Measurements from ENCODE around the gene LRRC7.

Gene LRRC7

DNA sequence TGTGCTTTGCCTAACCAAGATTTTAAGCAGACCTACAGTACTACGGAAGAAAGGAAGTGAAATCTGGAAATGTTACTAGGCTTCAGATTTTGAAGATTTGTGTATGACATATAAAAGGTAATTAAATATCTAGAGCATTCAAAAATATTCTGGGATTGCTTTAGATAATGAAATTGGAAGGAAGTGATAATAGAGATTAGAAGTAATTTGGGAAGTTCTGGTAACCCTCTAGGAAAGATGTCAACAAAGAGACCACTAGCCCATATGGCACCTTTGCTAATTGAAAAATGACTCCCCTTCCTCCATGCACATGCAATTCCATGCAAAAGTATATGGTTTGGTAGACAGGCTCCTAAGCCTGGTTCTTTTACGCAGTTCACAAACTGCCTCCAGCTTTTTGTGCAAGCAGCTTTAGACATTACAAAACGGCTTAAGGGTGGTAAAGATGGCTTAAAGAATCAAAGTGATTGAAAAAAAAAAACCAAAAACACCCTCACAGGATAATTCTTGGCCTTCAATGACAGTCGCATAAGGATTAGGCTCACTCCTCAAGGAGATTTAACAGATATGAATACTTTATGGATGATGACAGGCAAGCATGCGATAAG is 81.8 kb downstream of the LRRC7 start:
- no peaks in the 10 kb centered on the region for H3K9me3 ChIP-seq (replicated peaks; ENCODE audit: insufficient read depth, low read length)

DNA sequence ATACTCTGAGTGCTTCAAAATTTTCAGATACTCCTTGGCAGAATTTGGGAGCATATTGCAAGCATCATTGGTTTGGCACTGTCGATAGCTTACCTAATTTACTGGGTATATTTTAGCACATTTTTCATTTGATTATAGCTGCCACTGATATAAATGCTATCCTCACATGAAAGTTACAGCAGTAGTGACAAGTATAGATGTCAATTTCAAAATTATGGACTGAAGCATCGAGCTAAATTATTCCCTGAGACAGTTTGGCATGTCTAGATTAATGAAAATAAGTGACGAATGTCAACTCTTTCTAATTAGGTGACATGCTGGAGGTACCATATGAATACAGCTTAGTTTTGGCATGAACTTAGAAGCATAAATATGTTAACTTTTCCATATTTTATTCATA is 83.1 kb downstream of the LRRC7 start:
- H3K4me2 ChIP-seq (ENCODE audit: low read depth, low read length) = no peak overlapping the region
- DNase-seq = no peak
- no peaks in the 10 kb centered on the region for H3K36me3 ChIP-seq (replicated peaks; ENCODE audit: insufficient read depth, low read length)
- no peaks in the 10 kb centered on the region for H3K9me2 ChIP-seq (replicated peaks; ENCODE audit: insufficient read depth, low read length)
- no peaks in the 10 kb centered on the region for H3K79me2 ChIP-seq (ENCODE audit: low read length)
- H3K4me1 ChIP-seq (ENCODE audit: low read length) = no peaks in the 10 kb centered on the region
- H3K27ac ChIP-seq (ENCODE audit: low read length) = no peak overlapping the region
- no peak overlapping the region for H3K9ac ChIP-seq (ENCODE audit: low read length)
- no peak overlapping the region for H3K4me3 ChIP-seq (ENCODE audit: low read length)
- no peak overlapping the region for H2AFZ ChIP-seq (ENCODE audit: low read length)
- H3K27me3 ChIP-seq (replicated peaks; ENCODE audit: insufficient read depth, low read length) = no peaks in the 10 kb centered on the region
- no peaks in the 10 kb centered on the region for H3K9me3 ChIP-seq (replicated peaks; ENCODE audit: insufficient read depth, low read length)
- H3F3A ChIP-seq (ENCODE audit: insufficient read depth, low read length) = no peaks in the 10 kb centered on the region
- no peaks in the 10 kb centered on the region; the same call in 1 of the 2 replicates for H4K20me1 ChIP-seq (ENCODE audit: insufficient read depth, low read length)
- TF ChIP-seq EZH2 (optimal IDR thresholded peaks at IDR 0.05; ENCODE audit: low read depth, low read length) = no peak
- TF ChIP-seq, protein P1, sequence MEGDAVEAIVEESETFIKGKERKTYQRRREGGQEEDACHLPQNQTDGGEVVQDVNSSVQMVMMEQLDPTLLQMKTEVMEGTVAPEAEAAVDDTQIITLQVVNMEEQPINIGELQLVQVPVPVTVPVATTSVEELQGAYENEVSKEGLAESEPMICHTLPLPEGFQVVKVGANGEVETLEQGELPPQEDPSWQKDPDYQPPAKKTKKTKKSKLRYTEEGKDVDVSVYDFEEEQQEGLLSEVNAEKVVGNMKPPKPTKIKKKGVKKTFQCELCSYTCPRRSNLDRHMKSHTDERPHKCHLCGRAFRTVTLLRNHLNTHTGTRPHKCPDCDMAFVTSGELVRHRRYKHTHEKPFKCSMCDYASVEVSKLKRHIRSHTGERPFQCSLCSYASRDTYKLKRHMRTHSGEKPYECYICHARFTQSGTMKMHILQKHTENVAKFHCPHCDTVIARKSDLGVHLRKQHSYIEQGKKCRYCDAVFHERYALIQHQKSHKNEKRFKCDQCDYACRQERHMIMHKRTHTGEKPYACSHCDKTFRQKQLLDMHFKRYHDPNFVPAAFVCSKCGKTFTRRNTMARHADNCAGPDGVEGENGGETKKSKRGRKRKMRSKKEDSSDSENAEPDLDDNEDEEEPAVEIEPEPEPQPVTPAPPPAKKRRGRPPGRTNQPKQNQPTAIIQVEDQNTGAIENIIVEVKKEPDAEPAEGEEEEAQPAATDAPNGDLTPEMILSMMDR (IDR thresholded peaks at IDR 0.05; ENCODE audit: low read length) = no peak
- no peak for TF ChIP-seq EZH2phosphoT487 (IDR thresholded peaks at IDR 0.05; ENCODE audit: low read length)

More for the DNA sequence above, 81.8 kb downstream of the LRRC7 start:
- TF ChIP-seq EZH2phosphoT487 (IDR thresholded peaks at IDR 0.05; ENCODE audit: low read length) (no peak), EZH2 (optimal IDR thresholded peaks at IDR 0.05; ENCODE audit: low read depth, low read length) (no peak)
- TF ChIP-seq, protein P1 (IDR thresholded peaks at IDR 0.05; ENCODE audit: low read length) = no peak
- H3K9me2 ChIP-seq (replicated peaks; ENCODE audit: insufficient read depth, low read length) = no peaks in the 10 kb centered on the region
- no peaks in the 10 kb centered on the region for H3K36me3 ChIP-seq (replicated peaks; ENCODE audit: insufficient read depth, low read length)
- H3K27ac ChIP-seq (ENCODE audit: low read length) = no peak overlapping the region
- H3K4me3 ChIP-seq (ENCODE audit: low read length) = no peak overlapping the region
- no peak overlapping the region for H2AFZ ChIP-seq (ENCODE audit: low read length)
- H3K4me1 ChIP-seq (ENCODE audit: low read length) = no peaks in the 10 kb centered on the region
- H3K9ac ChIP-seq (ENCODE audit: low read length) = no peak overlapping the region
- no peak for DNase-seq
- no peaks in the 10 kb centered on the region for H3K27me3 ChIP-seq (replicated peaks; ENCODE audit: insufficient read depth, low read length)
- no peaks in the 10 kb centered on the region; the same call in 1 of the 2 replicates for H4K20me1 ChIP-seq (ENCODE audit: insufficient read depth, low read length)
- no peaks in the 10 kb centered on the region for H3K79me2 ChIP-seq (ENCODE audit: low read length)
- H3K4me2 ChIP-seq (ENCODE audit: low read depth, low read length) = no peak overlapping the region
- H3F3A ChIP-seq (ENCODE audit: insufficient read depth, low read length) = no peaks in the 10 kb centered on the region

DNA sequence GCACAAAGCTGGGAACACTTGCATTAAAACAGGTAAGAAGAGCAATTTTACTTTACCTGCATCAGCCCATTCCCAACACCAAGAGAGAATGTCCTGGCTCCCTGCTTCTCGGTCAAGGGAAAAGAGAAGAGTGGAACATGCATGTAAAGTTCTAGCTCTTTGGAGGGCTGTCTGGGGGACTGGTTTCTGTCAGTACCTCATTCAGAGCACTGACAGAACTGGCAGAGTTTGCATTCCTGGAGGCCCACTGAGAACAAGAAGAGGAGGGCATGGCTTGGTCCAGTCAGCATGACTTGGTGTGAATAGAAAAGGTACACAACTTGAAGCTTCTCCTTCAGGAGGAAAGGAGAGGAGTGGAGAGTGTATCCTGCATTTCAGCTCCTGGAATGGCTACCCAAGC is 83.9 kb downstream of the LRRC7 start:
- Histone ChIP-seq H3K36me3 (replicated peaks; ENCODE audit: insufficient read depth, low read length) (no peaks in the 10 kb centered on the region), H3K4me1 (ENCODE audit: low read length) (no peaks in the 10 kb centered on the region), H3K9me2 (replicated peaks; ENCODE audit: insufficient read depth, low read length) (no peaks in the 10 kb centered on the region), H2AFZ (ENCODE audit: low read length) (no peak overlapping the region), H4K20me1 (ENCODE audit: insufficient read depth, low read length) (no peaks in the 10 kb centered on the region), H3K27ac (ENCODE audit: low read length) (no peak overlapping the region), H3K4me2 (ENCODE audit: low read depth, low read length) (no peak overlapping the region), H3F3A (ENCODE audit: insufficient read depth, low read length) (no peaks in the 10 kb centered on the region), H3K9ac (ENCODE audit: low read length) (no peak overlapping the region), H3K27me3 (replicated peaks; ENCODE audit: insufficient read depth, low read length) (no peaks in the 10 kb centered on the region), H3K79me2 (ENCODE audit: low read length) (no peaks in the 10 kb centered on the region), H3K4me3 (ENCODE audit: low read length) (no peak overlapping the region), H3K9me3 (replicated peaks; ENCODE audit: insufficient read depth, low read length) (no peaks in the 10 kb centered on the region)
- DNase-seq = no peak
- TF ChIP-seq, protein P1 (IDR thresholded peaks at IDR 0.05; ENCODE audit: low read length) = no peak
- TF ChIP-seq EZH2phosphoT487 (IDR thresholded peaks at IDR 0.05; ENCODE audit: low read length) (no peak), EZH2 (optimal IDR thresholded peaks at IDR 0.05; ENCODE audit: low read depth, low read length) (no peak)
